HG03045 (cell line): ENCODE data around the gene TRPC1.

ENCODE experiments used
- ATAC-seq: cut with Tn5 transposase; IDR thresholded peaks from one replicate; pipeline ENCODE4 v1.9.1; 2021; ENCODE audit warnings: mild to moderate bottlenecking, moderate library complexity; ENCODE audit not compliant: unreplicated experiment

Gene TRPC1

GRCh38 chr3:142828703-142829305 is 105.0 kb downstream of the TRPC1 start:
- ATAC-seq, result peak; percentile 99

- ATAC-seq, result no peak
These were observed 113.7 kb downstream of the TRPC1 start for GRCh38 chr3:142837526-142837925.

- ATAC-seq, result no peak
These were observed 116.0 kb downstream of the TRPC1 start for GRCh38 chr3:142839831-142840230.

GRCh38 chr3:142844339-142844977 is 120.6 kb downstream of the TRPC1 start:
- ATAC-seq, result no peak

GRCh38 chr3:142846779-142847577 is 123.1 kb downstream of the TRPC1 start:
- ATAC-seq, result no peak

GRCh38 chr3:142849148-142849547 is 125.3 kb downstream of the TRPC1 start:
- ATAC-seq, result no peak

GRCh38 chr3:142850395-142851023 is 126.7 kb downstream of the TRPC1 start:
- no peak for ATAC-seq

GRCh38 chr3:142852009-142852408 is 128.2 kb downstream of the TRPC1 start:
- ATAC-seq, result no peak

- ATAC-seq, result no peak
These were observed 129.7 kb downstream of the TRPC1 start for GRCh38 chr3:142853270-142854168.

GRCh38 chr3:142857056-142857455 is 133.2 kb downstream of the TRPC1 start:
- no peak for ATAC-seq
